Spleen (tissue), 7 donors: Measurements from ENCODE around the gene C11orf21.
A peak's percentile ranks its signal among the peaks of the same experiment; 100 is the strongest.

Experiments
- POLR2A ChIP-seq, 3 donors: fragments of 450-650 bp; IDR thresholded peaks; one replicate each; pipeline ENCODE4 v1.5.1; 2017; ENCODE audit warnings: antibody characterized with exemption in 3 of 3, mild to moderate bottlenecking in 1 of 3
- TF ChIP-seq, protein P1 (sequence below), 11 experiments: fragments of 200-600 bp in 7 of 11; fragments of 450-650 bp in 4 of 11; sonication (generic) in 4 of 11; IDR thresholded peaks in 8 of 11; conservative IDR thresholded peaks in 3 of 11; 1 replicate in 7 of 11; 2 replicates in 4 of 11; pipeline versions ENCODE4 v1.4.0 to v1.8.0; 2016 to 2021; ENCODE audit warnings: antibody characterized with exemption in 11 of 11, inconsistent platforms in 4 of 11, mild to moderate bottlenecking in 1 of 11
- donor health status: DM: no; HTN: no; CAD: no; lungs with moderate emphysema.
- donor health status: DM: no; HTN: no; CAD: no.
- donor health status: DM: no; HTN: no; CAD: no.

DNA sequence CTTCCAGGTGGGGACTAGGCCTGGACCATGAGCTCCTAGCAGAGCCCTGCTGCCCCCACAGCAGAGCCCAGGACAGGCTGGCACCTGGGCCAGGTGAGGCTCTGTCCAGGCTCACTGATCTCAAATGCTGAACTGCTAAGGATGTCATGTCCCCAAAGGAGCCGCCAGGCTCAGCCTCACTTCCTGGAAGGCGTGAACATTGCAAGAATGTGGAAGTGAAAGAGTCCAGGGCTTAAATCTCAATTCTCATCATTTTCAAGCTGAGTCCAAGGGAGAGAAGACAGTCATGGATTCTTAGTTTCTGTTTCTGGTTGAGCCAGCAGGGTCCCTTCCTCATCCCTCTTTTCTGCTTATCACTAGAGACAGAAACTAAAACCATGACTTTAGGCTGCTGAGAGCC lies 36.3 kb downstream of the C11orf21 start:
- TF ChIP-seq, protein P1, sequence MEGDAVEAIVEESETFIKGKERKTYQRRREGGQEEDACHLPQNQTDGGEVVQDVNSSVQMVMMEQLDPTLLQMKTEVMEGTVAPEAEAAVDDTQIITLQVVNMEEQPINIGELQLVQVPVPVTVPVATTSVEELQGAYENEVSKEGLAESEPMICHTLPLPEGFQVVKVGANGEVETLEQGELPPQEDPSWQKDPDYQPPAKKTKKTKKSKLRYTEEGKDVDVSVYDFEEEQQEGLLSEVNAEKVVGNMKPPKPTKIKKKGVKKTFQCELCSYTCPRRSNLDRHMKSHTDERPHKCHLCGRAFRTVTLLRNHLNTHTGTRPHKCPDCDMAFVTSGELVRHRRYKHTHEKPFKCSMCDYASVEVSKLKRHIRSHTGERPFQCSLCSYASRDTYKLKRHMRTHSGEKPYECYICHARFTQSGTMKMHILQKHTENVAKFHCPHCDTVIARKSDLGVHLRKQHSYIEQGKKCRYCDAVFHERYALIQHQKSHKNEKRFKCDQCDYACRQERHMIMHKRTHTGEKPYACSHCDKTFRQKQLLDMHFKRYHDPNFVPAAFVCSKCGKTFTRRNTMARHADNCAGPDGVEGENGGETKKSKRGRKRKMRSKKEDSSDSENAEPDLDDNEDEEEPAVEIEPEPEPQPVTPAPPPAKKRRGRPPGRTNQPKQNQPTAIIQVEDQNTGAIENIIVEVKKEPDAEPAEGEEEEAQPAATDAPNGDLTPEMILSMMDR (IDR thresholded peaks at IDR 0.05 in 8 of 11, conservative IDR thresholded peaks at IDR 0.05 in 3 of 11): peak in 3 of 11 experiments; percentile 17 to 28 (median 26)
- no peak for TF ChIP-seq POLR2A (IDR thresholded peaks at IDR 0.05)
